NT2/D1 (cell line): ENCODE results near the gene TMEM87A.

Source experiments
- YY1 ChIP-seq: IDR thresholded peaks from 2 replicates; pipeline ENCODE4 v1.6.1; 2011; ENCODE audit not compliant: insufficient read length, insufficient read depth
- ZNF274 ChIP-seq: IDR thresholded peaks from 2 replicates; pipeline ENCODE4 v1.6.1; 2011; ENCODE audit warnings: mild to moderate bottlenecking, low read depth, low read length

- no peak for TF ChIP-seq YY1
- TF ChIP-seq ZNF274, result no peak
Measured at GRCh38 chr15:42279234-42279723, 6.0 kb upstream of the TMEM87A start.
